OCI-LY1 (cell line): ENCODE measurements around the gene INIP.

Source experiments
- CTCF ChIP-seq: fragments of 200-600 bp; sonication (generic), shearing (Covaris generic); IDR thresholded peaks from 2 replicates; pipeline ENCODE4 v1.5.1; 2017; ENCODE audit warnings: mild to moderate bottlenecking, antibody characterized with exemption, low read length, moderate library complexity, mixed read lengths
- EZH2 ChIP-seq: fragments of 200-600 bp; sonication (generic), shearing (Covaris generic); IDR thresholded peaks from 2 replicates; pipeline ENCODE4 v1.8.0; 2017; ENCODE audit warnings: borderline replicate concordance, mixed run types, mild to moderate bottlenecking, antibody characterized with exemption, low read length, moderate library complexity, mixed read lengths

- TF ChIP-seq CTCF = no peak
- no peak for TF ChIP-seq EZH2
Observed at GRCh38 chr9:112761912-112762655, 44.2 kb upstream of the INIP start.
